ENCODE results near the gene ZSWIM3.

GRCh38 chr20:45896641-45897161, 39.3 kb downstream of the ZSWIM3 start:
- TF ChIP-seq CTCF (conservative IDR thresholded peaks at IDR 0.05) (no peak), ZFX (IDR thresholded peaks at IDR 0.05) (no peak)

Data from C4-2B (cell line).